Smooth muscle cell (in vitro differentiated cells): ENCODE results near the gene LIMS2. TPM values are rescaled to one million over a fixed set of nuclear protein-coding genes. Genes with fewer than 3 reads are reported as not detected.

Source experiments
- DNase-seq: peaks from one replicate; lab custom pipeline; 2025; ENCODE audit not compliant: unreplicated experiment; lab: John Stamatoyannopoulos, UW
- H2AFZ ChIP-seq: fragments of 200-600 bp; sonication (generic); 2 replicates; pipeline ENCODE4 v1.6.0; 2016; ENCODE audit warnings: antibody characterized with exemption, low read depth, mild to moderate bottlenecking
- H3F3A ChIP-seq: fragments of 200-600 bp; sonication (generic); 2 replicates; pipeline ENCODE4 v1.6.0; 2017; ENCODE audit warnings: antibody characterized with exemption, low read depth
- H3K27ac ChIP-seq: fragments of 200-600 bp; sonication (generic); 2 replicates; pipeline ENCODE4 v1.5.1; 2016; ENCODE audit warnings: low read depth, mild to moderate bottlenecking
- H3K27me3 ChIP-seq: fragments of 200-600 bp; sonication (generic); 2 replicates; pipeline ENCODE4 v1.6.1; 2016; ENCODE audit warnings: low read depth, mild to moderate bottlenecking
- H3K36me3 ChIP-seq: fragments of 200-600 bp; sonication (generic); 2 replicates; pipeline ENCODE4 v1.5.1; 2016; ENCODE audit warnings: low read depth
- H3K4me1 ChIP-seq: fragments of 200-600 bp; sonication (generic); 2 replicates; pipeline ENCODE4 v1.5.1; 2016; ENCODE audit warnings: low read depth
- H3K4me2 ChIP-seq: fragments of 200-600 bp; sonication (generic); 2 replicates; pipeline ENCODE4 v1.6.0; 2016; ENCODE audit warnings: mild to moderate bottlenecking
- H3K4me3 ChIP-seq: fragments of 200-600 bp; sonication (generic); 2 replicates; pipeline ENCODE4 v1.5.1; 2016; ENCODE audit warnings: mild to moderate bottlenecking
- H3K79me2 ChIP-seq: fragments of 200-600 bp; sonication (generic); 2 replicates; pipeline ENCODE4 v1.6.0; 2016; ENCODE audit warnings: low read depth, mild to moderate bottlenecking
- H3K9ac ChIP-seq: fragments of 200-600 bp; sonication (generic); 2 replicates; pipeline ENCODE4 v1.6.0; 2016; ENCODE audit warnings: low read depth
- H3K9me3 ChIP-seq: fragments of 200-600 bp; sonication (generic); replicated peaks from 2 replicates; pipeline ENCODE4 v1.5.1; 2016; ENCODE audit warnings: low read depth
- H4K20me1 ChIP-seq: fragments of 200-600 bp; sonication (generic); 2 replicates; pipeline ENCODE4 v1.6.0; 2016; ENCODE audit warnings: low read depth
- WGBS: methylation state at CpG from one replicate; pipeline ENCODE4 v1.1.7; 2016; ENCODE audit warnings: low lambda C conversion rate; 5-methylcytosine and 5-hydroxymethylcytosine counted together
- polyA plus RNA-seq: library from polyadenylated mRNA; unstranded; fragments of >200 nt; fragmentation: Nextera tagmentation; extraction: Ambion mirVana; gene quantifications from 2 replicates; pipeline ENCODE4 v1.2.1, GENCODE V29; 2016
- total RNA-seq: library from RNA; depleted of rRNA; stranded (reverse); fragments of >200 nt; gene quantifications from 2 replicates; pipeline ENCODE4 v1.2.3, GENCODE V29; 2014
- TF ChIP-seq, protein P1 (sequence below): fragments of 200-600 bp; sonication (generic); IDR thresholded peaks from 2 replicates; pipeline ENCODE4 v1.5.1; 2017; ENCODE audit warnings: borderline replicate concordance, mild to moderate bottlenecking, antibody characterized with exemption; ENCODE audit not compliant: insufficient read depth, poor library complexity, severe bottlenecking

LIMS2 gene
- total and polyA plus RNA-seq, 2 experiments from 2014 or later, result 8.4 to 22.3 TPM

DNA sequence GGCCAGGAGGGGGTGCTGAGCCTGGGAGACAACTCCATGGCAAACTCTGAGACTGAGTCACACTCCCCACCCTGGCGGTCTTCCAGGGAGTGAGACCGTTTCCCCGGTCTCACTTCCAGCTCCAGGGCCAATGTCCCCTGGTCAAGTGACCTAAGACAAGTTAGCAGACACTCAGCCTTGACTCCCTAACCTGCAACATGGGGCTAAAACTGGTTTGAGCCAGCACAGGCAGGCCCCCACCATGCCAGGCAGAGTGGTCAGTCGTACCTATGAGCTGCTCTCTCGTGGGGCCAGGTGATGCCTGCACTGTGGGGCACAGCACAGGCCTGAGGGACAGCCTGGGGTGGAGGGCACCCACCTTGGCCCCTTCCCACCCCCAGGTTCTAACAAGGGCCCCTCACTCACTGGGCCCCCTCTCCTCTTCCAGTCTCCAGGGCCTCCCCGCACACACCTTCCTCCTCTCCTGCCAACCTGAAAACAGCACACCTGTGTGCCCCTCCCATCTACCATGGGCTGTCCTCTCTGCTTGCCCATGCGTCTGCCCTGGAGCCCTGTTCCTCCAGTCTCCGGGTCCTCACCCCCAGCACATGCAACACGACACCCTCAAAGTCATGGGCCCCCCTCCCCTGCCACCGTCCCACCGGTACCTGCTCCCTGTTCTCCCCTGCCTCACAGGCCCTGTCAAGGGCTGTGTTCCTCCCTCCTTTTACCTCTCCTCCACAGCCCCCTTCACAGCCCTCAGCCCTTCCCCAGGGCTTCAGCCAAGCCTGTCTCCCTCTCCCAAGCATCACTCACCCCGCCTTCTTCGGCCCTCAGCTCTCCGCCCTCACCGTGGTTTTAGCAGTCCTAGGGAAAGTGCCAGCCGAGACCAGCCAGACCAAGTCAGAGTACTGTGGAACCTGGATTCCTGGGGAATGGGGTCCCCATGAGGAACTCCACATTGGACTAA lies 27.8 kb downstream of the LIMS2 start:
- no peak overlapping the region for H2AFZ ChIP-seq
- H3K27me3 ChIP-seq, result no peaks in the 10 kb centered on the region
- H3K4me3 ChIP-seq, result no peak overlapping the region
- TF ChIP-seq, protein P1, sequence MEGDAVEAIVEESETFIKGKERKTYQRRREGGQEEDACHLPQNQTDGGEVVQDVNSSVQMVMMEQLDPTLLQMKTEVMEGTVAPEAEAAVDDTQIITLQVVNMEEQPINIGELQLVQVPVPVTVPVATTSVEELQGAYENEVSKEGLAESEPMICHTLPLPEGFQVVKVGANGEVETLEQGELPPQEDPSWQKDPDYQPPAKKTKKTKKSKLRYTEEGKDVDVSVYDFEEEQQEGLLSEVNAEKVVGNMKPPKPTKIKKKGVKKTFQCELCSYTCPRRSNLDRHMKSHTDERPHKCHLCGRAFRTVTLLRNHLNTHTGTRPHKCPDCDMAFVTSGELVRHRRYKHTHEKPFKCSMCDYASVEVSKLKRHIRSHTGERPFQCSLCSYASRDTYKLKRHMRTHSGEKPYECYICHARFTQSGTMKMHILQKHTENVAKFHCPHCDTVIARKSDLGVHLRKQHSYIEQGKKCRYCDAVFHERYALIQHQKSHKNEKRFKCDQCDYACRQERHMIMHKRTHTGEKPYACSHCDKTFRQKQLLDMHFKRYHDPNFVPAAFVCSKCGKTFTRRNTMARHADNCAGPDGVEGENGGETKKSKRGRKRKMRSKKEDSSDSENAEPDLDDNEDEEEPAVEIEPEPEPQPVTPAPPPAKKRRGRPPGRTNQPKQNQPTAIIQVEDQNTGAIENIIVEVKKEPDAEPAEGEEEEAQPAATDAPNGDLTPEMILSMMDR, result no peak
- 79% methylated on average over 16 of the region's 16 CpGs for WGBS
- H3K36me3 ChIP-seq, result no peaks in the 10 kb centered on the region
- no peaks in the 10 kb centered on the region for H3F3A ChIP-seq
- H3K79me2 ChIP-seq, result no peaks in the 10 kb centered on the region
- DNase-seq, result no peak
- H3K4me2 ChIP-seq, result no peak overlapping the region
- H4K20me1 ChIP-seq, result no peaks in the 10 kb centered on the region
- no peak overlapping the region for H3K27ac ChIP-seq
- no peaks in the 10 kb centered on the region for H3K4me1 ChIP-seq
- H3K9me3 ChIP-seq, result no peaks in the 10 kb centered on the region
- no peak overlapping the region for H3K9ac ChIP-seq

DNA sequence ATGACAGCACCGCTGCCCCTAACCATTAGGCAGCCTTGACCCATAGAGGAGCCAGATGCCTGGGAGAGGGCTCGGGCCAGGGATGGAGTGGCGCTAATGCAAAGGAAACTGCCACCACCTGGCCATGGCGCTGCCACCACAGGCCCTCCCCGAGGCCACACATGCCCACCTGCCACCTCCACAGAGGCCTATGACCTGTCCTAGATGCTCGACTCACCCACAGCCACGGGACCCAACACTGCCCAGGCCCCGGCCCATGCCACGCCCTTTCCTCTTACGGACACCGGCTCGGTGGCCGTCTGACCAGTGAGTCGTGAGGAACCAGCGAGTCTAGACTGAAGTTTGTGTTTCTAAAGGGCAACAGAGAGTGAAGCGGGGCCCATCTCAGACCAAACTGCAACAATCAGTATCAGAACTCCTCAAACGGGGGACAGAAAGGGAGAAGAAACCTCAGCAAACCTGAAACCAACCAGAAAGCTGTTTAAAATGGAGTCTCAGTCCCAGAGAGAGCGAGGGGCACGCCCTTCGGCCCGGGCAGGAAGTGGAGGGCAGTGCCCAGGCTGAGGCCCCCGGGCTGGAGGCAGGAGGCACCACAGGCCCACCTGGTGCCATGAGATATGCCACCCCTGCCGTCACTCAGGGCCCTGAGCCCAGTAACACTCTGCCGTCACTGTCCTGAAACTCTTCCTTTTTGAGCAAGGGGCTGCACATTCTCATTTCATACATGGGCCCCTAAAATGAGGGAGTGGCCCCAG lies 28.7 kb downstream of the LIMS2 start:
- TF ChIP-seq, protein P1, result no peak
- H3K9ac ChIP-seq, result no peak overlapping the region
- no peaks in the 10 kb centered on the region for H4K20me1 ChIP-seq
- no peak overlapping the region for H3K4me3 ChIP-seq
- no peaks in the 10 kb centered on the region for H3K27me3 ChIP-seq
- no peaks in the 10 kb centered on the region for H3K79me2 ChIP-seq
- no peaks in the 10 kb centered on the region for H3K4me1 ChIP-seq
- no peaks in the 10 kb centered on the region for H3F3A ChIP-seq
- no peak overlapping the region for H3K4me2 ChIP-seq
- H3K9me3 ChIP-seq, result no peaks in the 10 kb centered on the region
- no peak overlapping the region for H3K27ac ChIP-seq
- H2AFZ ChIP-seq, result no peak overlapping the region
- WGBS, result 90% methylated on average over 23 of the region's 24 CpGs
- no peaks in the 10 kb centered on the region for H3K36me3 ChIP-seq
- DNase-seq, result no peak

DNA sequence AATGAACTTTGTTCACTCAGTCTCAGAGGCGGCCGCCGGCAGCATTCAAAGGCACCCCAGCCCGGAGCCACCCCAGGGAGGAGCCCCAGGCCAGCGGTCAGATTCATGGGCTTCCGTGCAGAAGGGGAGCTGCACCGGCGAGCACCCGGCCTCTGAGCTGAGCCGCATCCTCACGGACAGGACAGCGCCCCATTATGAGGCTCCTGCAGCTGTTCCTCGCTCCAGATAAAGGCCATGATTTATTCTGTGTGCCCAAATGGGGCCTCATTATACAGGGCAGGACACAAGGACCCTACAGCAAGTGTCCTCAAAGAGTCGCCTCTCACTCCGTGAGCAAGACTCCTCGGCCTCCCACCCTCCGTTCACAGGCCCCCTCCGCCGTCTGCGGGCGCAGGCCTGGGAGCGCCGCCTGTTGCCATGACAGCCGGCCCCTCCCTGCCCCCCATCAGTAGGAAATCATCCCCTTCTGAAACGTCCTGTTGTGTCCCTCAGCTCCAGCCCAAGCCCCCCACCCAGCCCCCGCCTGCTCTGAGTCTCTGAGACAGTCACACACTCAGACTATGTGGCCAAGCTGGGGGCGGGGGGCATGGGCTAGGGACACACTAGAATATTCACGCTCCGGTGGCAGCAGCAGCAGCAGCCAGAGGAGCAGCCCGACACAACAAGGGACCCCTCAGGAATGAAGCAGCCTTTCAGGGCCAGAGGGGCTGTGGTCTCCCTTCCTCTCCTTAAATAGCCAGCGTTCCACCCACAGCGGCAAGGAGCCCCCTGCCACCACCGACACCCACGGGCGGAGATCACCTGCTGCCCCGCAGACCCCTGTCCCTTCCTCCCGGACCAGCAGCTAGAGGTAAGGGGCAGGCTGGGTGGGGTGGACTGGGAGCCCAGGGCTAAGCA lies 29.7 kb downstream of the LIMS2 start, which contains the start of gene GPR17:
Gene GPR17 (plus strand): TSS at position 759 of the 897 bp plus-strand sequence. CDS start 4,583 bp downstream, outside the sequence.
- H3F3A ChIP-seq, result no peaks in the 10 kb centered on the region
- H3K4me3 ChIP-seq, result no peak within 1 kb of the TSS
- no peaks in the 10 kb centered on the region for H3K9me3 ChIP-seq
- no peak within 1 kb of the TSS for H3K9ac ChIP-seq
- TF ChIP-seq, protein P1, result no peak
- H3K36me3 ChIP-seq, result no peaks in the 10 kb centered on the region
- H3K4me1 ChIP-seq, result no peaks in the 10 kb centered on the region
- no peak within 1 kb of the TSS for H2AFZ ChIP-seq
- no peak within 1 kb of the TSS for H3K27ac ChIP-seq
- H3K4me2 ChIP-seq, result no peak within 1 kb of the TSS
- H3K79me2 ChIP-seq, result no peaks in the 10 kb centered on the region
- 94% methylated on average over 36 of the region's 37 CpGs for WGBS
- H4K20me1 ChIP-seq, result no peaks in the 10 kb centered on the region
- H3K27me3 ChIP-seq, result no peaks in the 10 kb centered on the region
- no peak for DNase-seq
